IMR-90 (cell line): ENCODE results near the gene PSENEN. TPM values are rescaled to one million over a fixed set of nuclear protein-coding genes. Genes with fewer than 3 reads are reported as not detected.

Experiments
- ATAC-seq: fragments of 200-7000 bp; cut with Tn5 transposase; 2 replicates; pipeline ENCODE4 v1.9.1; 2020; ENCODE audit warnings: low read depth, mild to moderate bottlenecking, moderate library complexity
- BruUV-seq: library from RNA; stranded (reverse); fragments of 400-500 nt; replicated peaks from 2 replicates; lab custom pipeline; 2021; lab: Mats Ljungman, UMichigan
- CTCF ChIA-PET: fragments of 300-600 bp; formaldehyde crosslinking; extraction: SDS; loops from one replicate; lab custom pipeline; 2021; ENCODE audit warnings: antibody characterized with exemption; lab: Yijun Ruan, JAX
- POLR2A ChIA-PET: fragments of 300-600 bp; sonication (Branson Sonifier 250); formaldehyde crosslinking; loops from one replicate; lab custom pipeline; 2022; ENCODE audit warnings: antibody characterized with exemption; ENCODE audit not compliant: unreplicated experiment; lab: Charles Lee
- DNase-seq: peaks from one replicate; pipeline ENCODE4 v3.0.0; 2013
- H2AFZ ChIP-seq: replicated peaks from 2 replicates; pipeline ENCODE3; 2013; ENCODE audit warnings: low read length, mild to moderate bottlenecking; ENCODE audit not compliant: poor library complexity
- H2AK5ac ChIP-seq: 2 replicates; pipeline ENCODE4 v1.6.1; 2013; ENCODE audit warnings: low read depth, low read length, inconsistent platforms
- H2AK9ac ChIP-seq: replicated peaks from 2 replicates; pipeline ENCODE3; 2013; ENCODE audit warnings: mild to moderate bottlenecking, low read depth, low read length, moderate library complexity; ENCODE audit not compliant: poor library complexity
- H2BK120ac ChIP-seq: 2 replicates; pipeline ENCODE4 v1.6.1; 2013; ENCODE audit warnings: low read depth, low read length, inconsistent platforms
- H2BK15ac ChIP-seq: 3 replicates; pipeline ENCODE4 v1.6.1; 2013; ENCODE audit warnings: low read depth, low read length, inconsistent platforms
- H2BK20ac ChIP-seq: 2 replicates; pipeline ENCODE4 v1.6.1; 2013; ENCODE audit warnings: low read depth, mild to moderate bottlenecking, inconsistent platforms, low read length, moderate library complexity
- H2BK5ac ChIP-seq: 2 replicates; pipeline ENCODE4 v1.6.1; 2013; ENCODE audit warnings: mild to moderate bottlenecking, low read depth, low read length, inconsistent platforms; ENCODE audit not compliant: poor library complexity, severe bottlenecking
- H3K14ac ChIP-seq: replicated peaks from 2 replicates; pipeline ENCODE4 v1.6.1; 2013; ENCODE audit warnings: low read depth, low read length, inconsistent platforms
- H3K18ac ChIP-seq: 2 replicates; pipeline ENCODE4 v1.6.1; 2013; ENCODE audit warnings: low read depth, low read length, control low read depth
- H3K23ac ChIP-seq: 2 replicates; pipeline ENCODE4 v1.6.1; 2013; ENCODE audit warnings: low read depth, low read length, inconsistent platforms
- H3K27ac ChIP-seq: 2 replicates; pipeline ENCODE4 v1.5.1; 2013; ENCODE audit warnings: mild to moderate bottlenecking, control low read depth, low read length; ENCODE audit not compliant: insufficient read depth
- H3K27me3 ChIP-seq: 2 replicates; pipeline ENCODE4 v1.6.1; 2013; ENCODE audit warnings: low read length; ENCODE audit not compliant: control insufficient read depth, insufficient read depth
- H3K36me3 ChIP-seq: 2 replicates; pipeline ENCODE4 v1.6.1; 2013; ENCODE audit warnings: low read length, mixed read lengths; ENCODE audit not compliant: control insufficient read depth, insufficient read depth
- H3K4ac ChIP-seq: 2 replicates; pipeline ENCODE4 v1.6.1; 2013; ENCODE audit warnings: low read depth, low read length, inconsistent platforms
- H3K4me1 ChIP-seq: 2 replicates; pipeline ENCODE4 v1.6.1; 2013; ENCODE audit warnings: low read length, mixed read lengths; ENCODE audit not compliant: control insufficient read depth, insufficient read depth
- H3K4me2 ChIP-seq: 2 replicates; pipeline ENCODE4 v1.6.1; 2013; ENCODE audit warnings: low read depth, mild to moderate bottlenecking, control low read depth, low read length, moderate library complexity
- H3K4me3 ChIP-seq: 2 replicates; pipeline ENCODE4 v1.5.1; 2013; ENCODE audit warnings: low read depth, mild to moderate bottlenecking, control low read depth, low read length, moderate library complexity; ENCODE audit not compliant: insufficient read depth
- H3K56ac ChIP-seq: 2 replicates; pipeline ENCODE4 v1.6.1; 2013; ENCODE audit warnings: low read length, inconsistent platforms; ENCODE audit not compliant: insufficient read depth; ENCODE audit errors: extremely low read depth
- H3K79me1 ChIP-seq, 2 experiments: 2 replicates each; pipeline ENCODE4 v1.6.1; 2013; ENCODE audit warnings: low read length in 2 of 2, inconsistent platforms in 1 of 2, low read depth in 1 of 2
- H3K9ac ChIP-seq: 2 replicates; pipeline ENCODE4 v1.6.1; 2013; ENCODE audit warnings: low read depth, low read length, control low read depth
- H3K9me1 ChIP-seq: 2 replicates; pipeline ENCODE4 v1.6.1; 2013; ENCODE audit warnings: low read length, inconsistent platforms; ENCODE audit not compliant: insufficient read depth
- H3K9me3 ChIP-seq: 2 replicates; pipeline ENCODE4 v1.6.1; 2013; ENCODE audit warnings: low read length; ENCODE audit not compliant: control insufficient read depth, insufficient read depth
- H4K20me1 ChIP-seq: 2 replicates; pipeline ENCODE4 v1.6.1; 2013; ENCODE audit warnings: low read length, inconsistent platforms; ENCODE audit not compliant: insufficient read depth
- H4K5ac ChIP-seq: 2 replicates; pipeline ENCODE4 v1.6.1; 2013; ENCODE audit warnings: mild to moderate bottlenecking, low read depth, low read length, control low read depth
- H4K8ac ChIP-seq, 2 experiments: 2 replicates each; pipeline ENCODE4 v1.6.1; 2013; ENCODE audit warnings: low read depth in 2 of 2, low read length in 2 of 2, control low read depth in 1 of 2, inconsistent platforms in 1 of 2
- H4K91ac ChIP-seq: 2 replicates; pipeline ENCODE4 v1.6.1; 2013; ENCODE audit warnings: low read depth, low read length, inconsistent platforms; ENCODE audit not compliant: insufficient read depth
- POLR2A ChIP-seq: IDR thresholded peaks from 2 replicates; pipeline ENCODE4 v1.6.1; 2012; ENCODE audit warnings: mild to moderate bottlenecking, low read depth, low read length
- WGBS, 2 experiments: methylation state at CpG; one replicate each; pipeline versions ENCODE4 v1.1.5 to v1.1.7; 2013; ENCODE audit warnings: missing lambda C conversion rate in 2 of 2; ENCODE audit not compliant: insufficient read length in 1 of 2; ENCODE audit errors: extremely low coverage in 2 of 2; 5-methylcytosine and 5-hydroxymethylcytosine counted together
- dilution Hi-C: fragments of 300-500 bp; cut with HindIII; formaldehyde crosslinking; loops from one replicate; pipeline ENCODE4 v1.14.3; 2018; ENCODE audit warnings: low sequenced_read_pairs; ENCODE audit not compliant: unreplicated experiment
- in situ Hi-C: fragments of 300-500 bp; cut with MboI; formaldehyde crosslinking; loops from 3 replicates; pipeline ENCODE4 v1.14.3; 2019; ENCODE audit warnings: low sequenced_read_pairs, inconsistent platforms, mixed read lengths
- intact Hi-C: fragments of 100-400 bp; cut with micrococcal nuclease; formaldehyde crosslinking; loops from 2 replicates; pipeline ENCODE4 v1.10.0; 2022
- polyA plus RNA-seq, 3 experiments: library from polyadenylated mRNA; depleted of rRNA; stranded (reverse); fragments of >200 nt; gene quantifications; 2 replicates each; pipeline ENCODE4 v1.2.3, GENCODE V29; 2012; ENCODE audit warnings: low replicate concordance in 1 of 3
- total RNA-seq: library from RNA; depleted of rRNA; stranded (reverse); fragments of >200 nt; gene quantifications from 2 replicates; pipeline ENCODE4 v1.2.3, GENCODE V29; 2012

PSENEN gene
- total and polyA plus RNA-seq, 2 of the 4 experiments (the other 2 are of a cell fraction): 9.0 to 47.0 TPM

DNA sequence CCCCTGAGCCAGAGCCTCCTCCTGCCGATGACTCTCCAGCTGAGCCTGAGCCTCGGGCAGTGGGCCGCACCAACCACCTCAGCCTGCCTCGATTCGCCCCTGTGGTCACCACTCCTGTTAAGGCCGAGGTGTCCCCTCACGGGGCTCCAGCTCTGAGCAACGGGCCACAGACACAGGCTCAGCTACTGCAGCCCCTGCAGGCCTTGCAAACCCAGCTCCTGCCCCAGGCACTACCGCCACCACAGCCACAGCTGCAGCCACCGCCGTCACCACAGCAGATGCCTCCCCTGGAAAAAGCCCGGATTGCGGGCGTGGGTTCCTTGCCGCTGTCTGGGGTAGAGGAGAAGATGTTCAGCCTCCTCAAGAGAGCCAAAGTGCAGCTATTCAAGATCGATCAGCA lies 24.1 kb upstream of the PSENEN start:
- Histone ChIP-seq H2AK5ac (no peak overlapping the region), H3K9me1 (no peaks in the 10 kb centered on the region; the same call in 1 of the 2 replicates), H3K23ac (no peak overlapping the region), H4K5ac (no peak overlapping the region), H4K91ac (no peak overlapping the region), H3K27me3 (no peaks in the 10 kb centered on the region), H3K4ac (no peak overlapping the region), H2BK5ac (no peak overlapping the region), H3K9me3 (no peaks in the 10 kb centered on the region), H3K27ac (no peak overlapping the region), H3K79me1 (peaks cover 16 to 46% of the 10 kb centered on the region in 2 experiments; a peak in 3 of 4 replicates), H2AFZ (no peak overlapping the region), H3K4me1 (peaks cover 6% of the 10 kb centered on the region), H3K36me3 (peaks cover 55% of the 10 kb centered on the region), H2BK120ac (no peak overlapping the region), H4K20me1 (peaks cover 29% of the 10 kb centered on the region), H3K18ac (no peak overlapping the region), H4K8ac (no peak overlapping the region), H3K4me2 (no peak overlapping the region), H3K4me3 (no peak overlapping the region), H3K56ac (no peak overlapping the region), H3K14ac (no peak overlapping the region), H2AK9ac (no peak overlapping the region), H2BK15ac (no peak overlapping the region), H3K9ac (no peak overlapping the region), H2BK20ac (no peak overlapping the region)
- ATAC-seq (no peak), DNase-seq (no peak)
- ChIA-PET POLR2A (no interaction called here), CTCF (no interaction called here)
- 95% methylated on average over 9 of the region's 16 CpGs; no CpG with 5 or more reads in 1 of the 2 experiments for WGBS, 2 experiments
- BruUV-seq: no TSS peak
- TF ChIP-seq POLR2A: no peak
- dilution Hi-C loops (no loop called here), in situ Hi-C loops (no loop called here), intact Hi-C loops (no loop called here)
